GM19351 (cell line): ENCODE measurements around the gene THUMPD2.

Experiments
- ATAC-seq: cut with Tn5 transposase; IDR thresholded peaks from one replicate; pipeline ENCODE4 v1.9.1; 2021; ENCODE audit warnings: mild to moderate bottlenecking, moderate library complexity; ENCODE audit not compliant: unreplicated experiment

Gene THUMPD2

DNA sequence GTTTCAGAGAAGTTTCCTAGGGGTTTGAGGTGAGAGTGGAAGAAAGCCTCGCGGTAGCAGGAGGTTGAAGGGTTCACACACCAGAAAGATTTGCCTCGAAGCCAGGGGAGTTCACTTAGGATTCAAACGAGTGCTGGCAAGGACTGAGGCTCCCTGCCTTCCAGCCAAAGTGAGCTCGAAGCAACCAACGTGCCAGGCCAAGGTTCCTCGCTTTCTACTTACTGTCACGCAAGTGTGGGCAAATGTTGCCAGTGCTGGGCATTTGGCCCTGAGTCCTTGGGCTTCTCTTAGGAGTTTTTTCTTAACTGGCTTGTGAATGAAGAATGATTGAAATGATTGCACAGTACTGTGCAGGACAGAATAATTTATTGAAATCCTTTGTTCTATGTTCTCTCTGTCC, 59.7 kb downstream of the THUMPD2 start:
- no peak for ATAC-seq

DNA sequence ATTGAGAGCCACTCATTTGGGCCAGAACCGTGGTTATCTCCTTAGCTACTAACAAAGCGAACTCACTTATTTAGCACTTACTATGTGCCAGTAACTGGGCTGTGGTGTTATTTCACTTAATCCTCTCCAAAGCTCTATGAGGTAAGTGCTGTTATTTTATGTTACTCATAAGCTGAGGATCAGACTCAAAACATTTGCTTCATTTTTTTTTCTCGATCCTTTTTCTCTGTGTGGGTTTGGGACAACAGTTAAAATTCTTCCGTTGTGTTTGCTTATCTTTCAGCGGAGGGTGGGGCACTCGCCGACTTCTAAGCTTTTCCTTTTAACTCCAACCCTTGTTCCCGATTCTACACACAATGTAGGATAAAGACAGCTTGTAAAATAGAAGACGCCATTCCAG, 60.6 kb downstream of the THUMPD2 start:
- no peak for ATAC-seq

GRCh38 chr2:39717067-39717466, 62.0 kb downstream of the THUMPD2 start:
- no peak for ATAC-seq

- no peak for ATAC-seq
Measured at GRCh38 chr2:39715822-39716221, 63.2 kb downstream of the THUMPD2 start.

- ATAC-seq: no peak
Measured at GRCh38 chr2:39715095-39715494, 64.0 kb downstream of the THUMPD2 start.

DNA sequence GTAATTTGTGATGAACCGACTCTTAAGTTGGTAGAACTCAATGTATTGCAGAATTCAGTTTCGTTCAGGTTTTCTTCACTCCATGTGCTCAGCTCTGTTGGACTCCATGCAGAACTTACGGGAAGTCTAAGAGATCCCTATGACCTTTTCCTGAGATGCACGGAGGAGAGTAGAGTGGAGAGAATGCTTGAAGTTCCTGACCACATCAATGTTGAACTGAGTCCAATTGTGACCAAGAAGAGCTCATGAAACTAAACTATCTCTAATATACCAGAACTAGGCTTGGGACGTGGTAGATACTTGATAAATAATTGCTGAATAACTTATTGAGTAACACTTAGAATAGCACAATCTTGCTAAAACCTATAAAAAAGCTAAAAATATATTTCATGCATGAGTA, 66.1 kb downstream of the THUMPD2 start:
- ATAC-seq: no peak

DNA sequence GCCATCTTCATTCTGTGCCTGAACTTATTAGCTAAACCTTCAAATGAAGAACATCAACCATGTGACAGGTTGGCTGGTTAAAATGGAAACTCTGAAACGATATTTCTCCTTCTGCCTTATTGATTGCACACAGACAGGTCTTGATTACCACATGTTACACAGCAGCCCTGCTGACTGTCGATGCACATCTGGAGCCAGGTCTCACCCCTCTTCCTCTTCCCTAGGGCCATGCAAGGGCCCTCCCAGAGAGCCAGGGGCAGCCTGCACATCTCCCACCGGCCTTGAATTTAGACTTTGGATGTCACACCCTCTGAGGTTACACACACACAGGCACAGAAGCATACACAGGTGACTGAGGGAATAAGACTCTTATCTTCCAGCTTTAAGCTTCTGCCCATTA, 68.3 kb downstream of the THUMPD2 start:
- no peak for ATAC-seq

DNA sequence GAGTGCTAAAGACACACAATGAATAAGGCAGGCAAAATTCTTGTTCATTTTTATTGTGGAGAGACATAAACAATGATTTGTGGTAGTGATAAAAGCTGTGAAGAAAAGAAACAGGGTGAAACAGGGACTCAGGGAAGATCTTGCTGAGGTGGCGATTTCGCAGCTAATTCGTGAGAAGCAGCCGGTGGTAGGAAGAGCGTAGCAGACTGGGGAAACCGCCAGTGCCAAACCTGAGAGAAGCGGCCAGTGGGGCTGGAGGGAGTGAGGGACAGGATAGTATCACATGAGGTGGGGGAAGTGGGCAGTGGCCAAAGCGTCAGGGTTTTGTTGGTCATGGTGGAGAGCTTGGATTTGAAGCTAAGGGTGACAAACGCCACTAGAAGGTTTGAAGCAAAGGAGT, 71.1 kb downstream of the THUMPD2 start:
- ATAC-seq: no peak

DNA sequence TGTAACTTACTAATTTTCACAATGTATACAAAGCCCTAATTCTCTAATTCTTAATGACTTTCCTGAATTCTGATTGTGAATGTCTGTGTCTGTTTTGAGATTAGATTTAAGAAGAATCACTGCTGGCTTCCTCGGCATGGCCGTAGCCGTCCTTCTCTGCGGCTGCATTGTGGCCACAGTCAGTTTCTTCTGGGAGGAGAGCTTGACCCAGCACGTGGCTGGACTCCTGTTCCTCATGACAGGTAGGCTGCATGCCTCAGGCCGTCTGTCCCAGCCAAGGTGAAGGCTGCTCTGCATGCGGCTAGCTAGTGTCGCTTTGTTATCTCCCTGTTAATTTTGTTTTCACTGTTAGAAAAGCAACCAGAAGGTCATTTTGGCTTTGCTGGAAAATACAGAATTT, 72.1 kb downstream of the THUMPD2 start:
- no peak for ATAC-seq

GRCh38 chr2:39706312-39706711, 72.7 kb downstream of the THUMPD2 start:
- ATAC-seq: no peak

DNA sequence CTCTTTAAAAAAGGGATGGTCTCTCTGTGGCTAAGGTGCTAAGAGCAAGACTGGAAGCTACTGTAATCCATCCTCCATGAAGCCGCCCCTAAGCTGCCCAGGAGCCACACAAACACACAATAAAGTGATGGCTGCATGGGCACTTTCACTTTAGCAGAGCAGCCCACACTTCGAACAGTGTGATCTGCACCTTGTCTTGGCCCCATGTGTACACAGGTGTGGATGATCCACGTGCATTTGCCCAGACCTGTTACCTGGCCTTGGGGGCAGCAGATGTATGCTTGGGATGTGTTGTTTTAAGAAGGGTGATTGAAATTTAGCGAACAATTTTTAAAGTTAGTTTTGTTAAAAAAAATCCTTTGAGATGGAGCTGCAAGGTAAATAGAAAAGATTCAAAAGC, 73.4 kb downstream of the THUMPD2 start:
- ATAC-seq: no peak

DNA sequence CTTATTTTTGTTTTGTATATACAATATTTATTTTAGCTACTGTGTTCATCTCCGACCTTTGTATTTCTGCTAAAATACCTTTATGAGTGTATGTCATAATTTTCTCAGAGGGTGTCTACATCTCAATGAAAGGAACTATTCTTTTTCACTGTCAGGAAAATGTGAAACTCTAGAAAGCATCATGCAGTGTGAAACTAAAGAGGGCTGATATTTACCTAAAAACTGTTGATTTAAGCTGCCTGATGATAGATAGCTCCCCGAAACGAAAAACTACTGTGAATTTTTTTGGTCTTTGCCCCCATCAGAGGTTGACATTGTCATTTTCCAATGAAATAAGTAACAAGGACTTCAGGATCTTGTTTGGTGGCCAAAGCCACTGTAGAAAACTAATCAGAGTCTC, 74.5 kb downstream of the THUMPD2 start:
- ATAC-seq: no peak

DNA sequence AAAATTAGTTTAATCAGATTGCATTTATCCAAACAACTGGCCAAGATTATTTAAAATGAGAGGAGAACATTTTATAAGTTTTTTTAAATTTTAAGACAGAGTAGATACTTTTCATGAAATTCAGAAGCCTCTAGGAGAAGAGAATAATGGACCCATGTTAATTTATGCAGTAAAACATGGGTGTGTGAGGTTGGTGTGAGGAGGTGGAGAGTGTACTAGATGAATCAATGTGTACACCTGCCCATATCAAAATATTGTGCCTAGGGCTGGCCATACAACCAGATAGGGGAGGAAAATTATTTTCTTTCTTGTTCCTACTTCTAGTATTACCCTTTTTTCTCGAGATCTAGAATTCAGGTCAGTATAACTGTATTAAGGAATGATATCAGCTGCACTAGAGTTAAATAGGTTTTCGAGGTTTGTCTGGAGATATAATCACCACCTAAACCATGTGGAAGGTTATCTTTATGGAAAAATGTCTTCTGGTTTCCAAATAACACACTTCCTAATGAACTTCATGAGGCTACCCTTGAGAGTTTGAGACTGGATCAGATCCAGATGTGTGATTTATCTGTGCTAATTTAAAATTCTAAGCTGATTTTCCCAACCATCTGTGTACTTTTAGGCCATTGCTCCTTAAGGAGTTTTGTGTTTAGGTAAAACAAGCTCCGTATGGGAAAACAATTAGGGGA, 75.7 kb downstream of the THUMPD2 start:
- ATAC-seq: no peak

GRCh38 chr2:39701137-39701536, 77.9 kb downstream of the THUMPD2 start:
- ATAC-seq: no peak

DNA sequence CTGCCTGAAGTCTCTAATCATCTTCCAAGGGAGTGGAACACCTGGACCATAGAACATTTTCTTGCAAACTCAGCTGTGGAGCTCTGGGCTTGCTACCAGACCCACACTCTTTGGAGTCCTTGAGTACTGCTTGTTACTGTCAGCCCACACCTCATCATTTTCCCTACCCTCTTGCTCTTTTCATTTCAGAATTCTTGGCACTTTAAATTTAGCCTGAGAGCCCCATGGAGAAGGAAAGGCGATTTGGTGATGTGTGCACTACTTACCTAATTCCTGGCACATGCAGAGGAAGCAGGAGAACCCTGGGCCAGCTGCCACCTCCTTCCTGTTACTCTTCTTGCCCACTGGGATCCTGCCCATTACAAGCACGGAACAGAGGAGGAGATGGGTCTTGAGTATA, 81.6 kb downstream of the THUMPD2 start:
- ATAC-seq: no peak

DNA sequence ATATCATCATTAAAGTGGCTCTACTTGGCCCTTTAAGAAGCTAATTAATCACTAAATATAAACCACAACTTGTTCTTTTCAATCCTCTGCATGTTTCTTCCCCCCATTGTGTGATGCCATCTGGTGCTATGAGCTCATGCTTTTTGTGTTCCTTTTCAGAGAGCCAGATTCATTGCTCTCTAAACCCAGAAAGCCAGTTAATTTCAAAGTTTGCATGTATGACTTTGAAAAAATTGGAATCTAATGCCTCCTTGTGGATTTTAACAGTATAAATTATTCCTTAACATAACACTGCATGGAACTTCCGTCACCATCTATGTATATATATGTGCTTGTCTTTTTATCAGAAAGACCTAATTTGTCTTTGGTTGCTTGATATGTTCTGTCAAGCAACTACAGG, 82.2 kb downstream of the THUMPD2 start:
- ATAC-seq: no peak

GRCh38 chr2:39696101-39696553, 82.9 kb downstream of the THUMPD2 start:
- no peak for ATAC-seq

DNA sequence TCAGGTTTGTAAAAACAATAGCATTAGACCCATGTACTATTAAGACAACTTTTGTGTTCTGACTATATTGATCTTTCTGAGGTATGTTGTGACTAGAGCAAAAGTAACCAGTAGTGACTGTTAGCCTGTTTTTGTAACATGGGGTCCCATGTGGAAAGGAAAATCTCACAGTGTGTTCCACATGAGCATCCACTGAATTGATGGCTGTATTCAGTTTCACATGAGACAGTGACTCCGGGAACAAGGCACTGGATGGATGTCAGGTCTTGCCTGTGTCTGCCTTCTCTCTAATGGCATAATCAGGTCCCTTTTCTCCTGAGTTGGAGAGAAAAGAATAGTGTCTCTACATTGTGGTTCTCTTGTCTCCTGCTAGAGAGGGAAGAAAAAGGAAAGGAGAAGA, 85.8 kb downstream of the THUMPD2 start:
- ATAC-seq: no peak

DNA sequence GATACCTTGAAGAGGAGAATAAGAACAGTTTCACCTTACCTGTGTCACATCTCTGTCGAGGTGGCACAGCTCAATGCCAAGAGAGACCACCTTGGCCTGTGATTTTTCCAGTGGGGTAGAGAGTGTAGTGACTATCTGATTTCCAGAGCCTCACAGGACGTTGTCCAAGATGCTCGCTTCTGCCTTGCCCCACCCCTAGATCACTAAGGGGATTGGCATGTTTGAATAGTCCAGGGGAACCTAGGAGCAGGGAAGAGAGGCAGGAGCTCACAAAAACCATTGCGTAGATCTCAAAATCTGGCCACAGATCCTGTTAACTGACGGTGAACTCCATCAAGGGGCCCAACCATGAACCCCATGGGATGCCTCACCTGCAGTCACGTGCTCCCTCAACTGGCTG, 89.2 kb downstream of the THUMPD2 start:
- no peak for ATAC-seq

- no peak for ATAC-seq
Measured at GRCh38 chr2:39689272-39689841, 89.7 kb downstream of the THUMPD2 start.

- no peak for ATAC-seq
Measured at GRCh38 chr2:39688181-39688580, 90.9 kb downstream of the THUMPD2 start.

DNA sequence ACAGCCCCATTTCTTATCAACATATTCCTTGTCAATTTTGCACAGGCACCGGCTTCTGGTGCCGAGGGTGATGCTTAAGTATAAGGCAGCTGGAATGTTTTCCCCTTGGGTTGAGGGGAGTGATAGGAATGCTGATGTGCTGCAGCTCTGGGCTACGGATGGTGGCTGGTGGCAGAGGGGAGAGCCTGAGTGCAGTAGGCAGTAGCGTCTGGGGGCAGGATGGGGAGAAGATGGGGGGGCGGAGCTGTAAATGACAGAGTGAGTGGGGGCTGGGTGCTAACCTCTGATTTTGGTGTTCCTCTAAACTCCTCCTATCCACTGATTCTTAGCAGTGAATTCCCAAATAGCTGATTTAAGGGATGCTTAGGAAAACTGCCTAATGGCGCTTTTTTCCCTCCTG, 92.6 kb downstream of the THUMPD2 start:
- no peak for ATAC-seq
